ENCODE results near the gene KPNA1. TPM values are rescaled to one million over a fixed set of nuclear protein-coding genes. Genes with fewer than 3 reads are reported as not detected.
A peak's percentile ranks its signal among the peaks of the same experiment; 100 is the strongest.

Gene KPNA1
- total and polyA plus RNA-seq, 2 of the 13 experiments (the other 11 are each of a cell fraction or from before 2014, with no cell fraction given): 15.4 to 30.0 TPM

GRCh38 chr3:122564155-122564912 lies 49.6 kb upstream of the KPNA1 start, which contains the start of the genes DTX3L and PARP9 (continued):
- TF ChIP-seq, protein P1, sequence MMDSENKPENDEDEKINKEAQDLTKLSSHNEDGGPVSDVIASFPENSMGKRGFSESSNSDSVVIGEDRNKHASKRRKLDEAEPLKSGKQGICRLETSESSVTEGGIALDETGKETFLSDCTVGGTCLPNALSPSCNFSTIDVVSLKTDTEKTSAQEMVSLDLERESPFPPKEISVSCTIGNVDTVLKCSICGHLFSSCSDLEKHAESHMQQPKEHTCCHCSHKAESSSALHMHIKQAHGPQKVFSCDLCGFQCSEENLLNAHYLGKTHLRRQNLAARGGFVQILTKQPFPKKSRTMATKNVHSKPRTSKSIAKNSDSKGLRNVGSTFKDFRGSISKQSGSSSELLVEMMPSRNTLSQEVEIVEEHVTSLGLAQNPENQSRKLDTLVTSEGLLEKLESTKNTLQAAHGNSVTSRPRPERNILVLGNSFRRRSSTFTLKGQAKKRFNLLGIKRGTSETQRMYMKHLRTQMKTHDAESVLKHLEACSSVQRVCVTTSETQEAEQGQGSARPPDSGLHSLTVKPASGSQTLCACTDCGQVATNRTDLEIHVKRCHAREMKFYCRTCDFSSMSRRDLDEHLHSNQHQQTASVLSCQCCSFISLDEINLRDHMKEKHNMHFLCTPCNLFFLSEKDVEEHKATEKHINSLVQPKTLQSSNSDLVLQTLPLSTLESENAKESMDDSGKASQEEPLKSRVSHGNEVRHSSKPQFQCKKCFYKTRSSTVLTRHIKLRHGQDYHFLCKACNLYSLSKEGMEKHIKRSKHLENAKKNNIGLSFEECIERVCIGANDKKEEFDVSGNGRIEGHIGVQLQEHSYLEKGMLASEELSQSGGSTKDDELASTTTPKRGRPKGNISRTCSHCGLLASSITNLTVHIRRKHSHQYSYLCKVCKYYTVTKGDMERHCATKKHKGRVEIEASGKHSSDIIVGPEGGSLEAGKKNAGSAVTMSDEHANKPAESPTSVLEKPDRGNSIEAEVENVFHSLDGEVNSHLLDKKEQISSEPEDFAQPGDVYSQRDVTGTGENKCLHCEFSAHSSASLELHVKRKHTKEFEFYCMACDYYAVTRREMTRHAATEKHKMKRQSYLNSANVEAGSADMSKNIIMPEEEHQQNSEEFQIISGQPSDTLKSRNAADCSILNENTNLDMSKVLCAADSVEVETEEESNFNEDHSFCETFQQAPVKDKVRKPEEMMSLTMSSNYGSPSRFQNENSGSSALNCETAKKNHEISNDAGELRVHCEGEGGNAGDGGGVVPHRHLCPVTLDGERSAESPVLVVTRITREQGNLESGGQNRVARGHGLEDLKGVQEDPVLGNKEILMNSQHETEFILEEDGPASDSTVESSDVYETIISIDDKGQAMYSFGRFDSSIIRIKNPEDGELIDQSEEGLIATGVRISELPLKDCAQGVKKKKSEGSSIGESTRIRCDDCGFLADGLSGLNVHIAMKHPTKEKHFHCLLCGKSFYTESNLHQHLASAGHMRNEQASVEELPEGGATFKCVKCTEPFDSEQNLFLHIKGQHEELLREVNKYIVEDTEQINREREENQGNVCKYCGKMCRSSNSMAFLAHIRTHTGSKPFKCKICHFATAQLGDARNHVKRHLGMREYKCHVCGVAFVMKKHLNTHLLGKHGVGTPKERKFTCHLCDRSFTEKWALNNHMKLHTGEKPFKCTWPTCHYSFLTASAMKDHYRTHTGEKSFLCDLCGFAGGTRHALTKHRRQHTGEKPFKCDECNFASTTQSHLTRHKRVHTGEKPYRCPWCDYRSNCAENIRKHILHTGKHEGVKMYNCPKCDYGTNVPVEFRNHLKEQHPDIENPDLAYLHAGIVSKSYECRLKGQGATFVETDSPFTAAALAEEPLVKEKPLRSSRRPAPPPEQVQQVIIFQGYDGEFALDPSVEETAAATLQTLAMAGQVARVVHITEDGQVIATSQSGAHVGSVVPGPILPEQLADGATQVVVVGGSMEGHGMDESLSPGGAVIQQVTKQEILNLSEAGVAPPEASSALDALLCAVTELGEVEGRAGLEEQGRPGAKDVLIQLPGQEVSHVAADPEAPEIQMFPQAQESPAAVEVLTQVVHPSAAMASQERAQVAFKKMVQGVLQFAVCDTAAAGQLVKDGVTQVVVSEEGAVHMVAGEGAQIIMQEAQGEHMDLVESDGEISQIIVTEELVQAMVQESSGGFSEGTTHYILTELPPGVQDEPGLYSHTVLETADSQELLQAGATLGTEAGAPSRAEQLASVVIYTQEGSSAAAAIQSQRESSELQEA (CRISPR knock-in tag; IDR thresholded peaks at IDR 0.05; ENCODE audit: not compliant biosample characterization): peak; percentile 47
- TF ChIP-seq TCF7 (IDR thresholded peaks at IDR 0.05; ENCODE audit: low read depth) (no peak), ATM (IDR thresholded peaks at IDR 0.05; ENCODE audit: borderline replicate concordance) (no peak), YEATS4 (CRISPR knock-in tag; IDR thresholded peaks at IDR 0.05; ENCODE audit: borderline replicate concordance) (peak; percentile 77), JUND (CRISPR knock-in tag; IDR thresholded peaks at IDR 0.05) (peak; percentile 52; the same call in 1 of the 2 replicates), HNRNPH1 (optimal IDR thresholded peaks at IDR 0.05; ENCODE audit: low read depth, low read length) (no peak), HOXD1 (CRISPR knock-in tag; IDR thresholded peaks at IDR 0.05) (peak; percentile 78; the same call in 1 of the 2 replicates), IKZF1 (IDR thresholded peaks at IDR 0.05) (no peak), ZNF20 (CRISPR knock-in tag; IDR thresholded peaks at IDR 0.05) (0 out of 2 replicates have a peak, but pooled peaks have one; percentile 71), SMC3 (IDR thresholded peaks at IDR 0.05; ENCODE audit: low read length) (no peak), ZNF577 (CRISPR knock-in tag; IDR thresholded peaks at IDR 0.05; ENCODE audit: borderline replicate concordance, low read depth) (peak; percentile 40; the same call in 1 of the 2 replicates), ZNF44 (CRISPR knock-in tag; IDR thresholded peaks at IDR 0.05) (peak; percentile 82), ZNF605 (CRISPR knock-in tag; IDR thresholded peaks at IDR 0.05) (peak; percentile 61; the same call in 1 of the 2 replicates)
- TF ChIP-seq, protein P2, sequence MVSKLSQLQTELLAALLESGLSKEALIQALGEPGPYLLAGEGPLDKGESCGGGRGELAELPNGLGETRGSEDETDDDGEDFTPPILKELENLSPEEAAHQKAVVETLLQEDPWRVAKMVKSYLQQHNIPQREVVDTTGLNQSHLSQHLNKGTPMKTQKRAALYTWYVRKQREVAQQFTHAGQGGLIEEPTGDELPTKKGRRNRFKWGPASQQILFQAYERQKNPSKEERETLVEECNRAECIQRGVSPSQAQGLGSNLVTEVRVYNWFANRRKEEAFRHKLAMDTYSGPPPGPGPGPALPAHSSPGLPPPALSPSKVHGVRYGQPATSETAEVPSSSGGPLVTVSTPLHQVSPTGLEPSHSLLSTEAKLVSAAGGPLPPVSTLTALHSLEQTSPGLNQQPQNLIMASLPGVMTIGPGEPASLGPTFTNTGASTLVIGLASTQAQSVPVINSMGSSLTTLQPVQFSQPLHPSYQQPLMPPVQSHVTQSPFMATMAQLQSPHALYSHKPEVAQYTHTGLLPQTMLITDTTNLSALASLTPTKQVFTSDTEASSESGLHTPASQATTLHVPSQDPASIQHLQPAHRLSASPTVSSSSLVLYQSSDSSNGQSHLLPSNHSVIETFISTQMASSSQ (IDR thresholded peaks at IDR 0.05; ENCODE audit: low read depth): no peak
- TF ChIP-seq, protein P2 (CRISPR knock-in tag; IDR thresholded peaks at IDR 0.05; ENCODE audit: borderline replicate concordance): no peak; the same call in 1 of the 2 replicates

Data from HepG2 (cell line).